HG03196 (cell line): ENCODE data around the gene ARHGAP26.
"Not testable (repeated sequence)": the region's sequence is repeated elsewhere in the genome, so short reads cannot be mapped to it uniquely, and the experiment has no call there.

Experiments used
- ATAC-seq: cut with Tn5 transposase; IDR thresholded peaks from one replicate; pipeline ENCODE4 v1.9.1; 2021; ENCODE audit not compliant: unreplicated experiment

Gene ARHGAP26

DNA sequence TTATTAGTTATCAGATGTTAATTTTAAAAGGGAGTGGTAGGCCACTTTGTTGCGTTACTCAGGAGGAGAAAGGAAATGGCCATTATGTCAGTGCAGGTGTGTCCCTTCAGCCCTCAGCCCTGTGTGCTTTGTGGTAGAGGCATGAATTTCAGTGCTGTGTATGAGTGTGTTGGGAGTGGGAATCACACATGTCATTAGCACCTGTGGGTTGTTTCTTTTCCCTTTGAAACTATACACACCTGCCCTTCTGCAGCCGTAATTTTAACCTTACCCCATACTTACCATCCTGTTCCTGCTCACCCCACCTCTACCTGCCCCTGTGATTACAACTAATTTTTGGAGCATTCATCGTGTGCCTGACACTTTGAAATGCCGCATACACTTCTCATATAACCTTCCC lies 156.4 kb downstream of the ARHGAP26 start:
- ATAC-seq = no peak

DNA sequence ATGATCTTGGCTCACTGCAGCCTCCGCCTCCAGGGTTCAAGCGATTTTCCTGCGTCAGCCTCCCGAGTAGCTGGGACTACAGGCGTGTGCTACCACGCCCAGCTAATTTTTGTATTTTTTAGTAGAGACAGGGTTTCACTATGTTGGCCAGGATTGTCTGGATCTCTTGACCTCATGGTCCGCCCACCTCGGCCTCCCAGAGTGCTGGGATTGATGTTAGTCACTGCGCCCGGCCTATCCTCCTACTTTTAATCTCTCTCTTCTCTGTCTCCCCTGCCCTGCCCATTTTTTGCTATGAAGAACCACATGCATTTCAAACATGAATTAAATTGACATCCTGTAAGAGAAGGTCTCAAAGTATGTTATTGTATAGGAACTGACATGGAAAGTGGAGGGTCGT lies 158.8 kb downstream of the ARHGAP26 start:
- not testable (repeated sequence) for ATAC-seq

DNA sequence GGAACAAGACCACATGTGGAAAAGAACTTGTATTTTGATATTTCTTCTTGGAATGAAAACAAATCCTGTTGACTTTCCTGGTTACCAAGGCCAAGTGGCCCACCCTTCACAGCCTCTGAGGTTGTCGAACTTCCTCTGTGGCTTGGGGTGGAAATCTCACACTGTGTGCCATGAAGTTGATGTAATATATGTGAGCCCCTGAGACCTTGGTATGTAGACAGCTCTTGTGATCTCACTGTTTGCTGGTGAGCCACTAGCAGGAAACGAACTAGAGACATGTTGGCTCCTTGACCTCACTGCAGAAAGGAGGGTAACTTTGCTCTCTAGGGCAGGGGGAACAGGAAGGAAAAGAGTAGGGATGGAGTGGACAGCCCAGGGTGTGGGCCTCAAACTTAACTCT lies 159.4 kb downstream of the ARHGAP26 start:
- no peak for ATAC-seq

DNA sequence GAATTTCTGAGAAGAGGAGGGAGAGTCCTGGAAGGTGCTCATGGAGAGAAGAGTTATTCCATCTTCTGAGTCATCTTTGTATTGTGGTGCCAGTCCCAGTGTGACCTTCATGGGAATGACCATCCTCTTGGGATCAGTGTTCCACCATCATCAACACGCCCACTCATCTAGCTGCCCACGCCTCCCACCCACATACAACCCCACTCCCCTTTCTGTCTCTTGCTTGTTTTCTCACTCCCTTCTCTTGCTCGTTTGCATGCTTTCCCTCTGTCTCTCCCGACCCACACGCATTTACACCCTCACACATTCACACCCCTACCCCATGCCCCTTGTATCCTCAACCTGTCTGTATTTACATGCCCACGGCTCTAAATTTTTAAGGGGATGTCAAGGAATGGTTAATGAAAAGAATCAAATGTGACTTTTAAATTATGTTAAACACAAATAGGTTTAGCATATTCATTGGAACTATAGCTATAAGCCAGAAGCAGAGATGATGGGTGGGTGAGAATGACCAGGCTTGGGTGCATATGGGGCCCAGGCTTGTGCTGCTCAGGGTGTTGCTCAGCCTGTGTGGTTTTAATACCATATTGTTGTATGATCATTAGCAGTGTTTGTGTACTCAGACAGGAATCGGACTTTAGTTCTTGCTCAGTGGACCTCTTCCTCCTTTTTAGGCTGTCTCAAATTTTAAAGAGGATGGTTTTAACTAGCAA lies 160.4 kb downstream of the ARHGAP26 start:
- no peak for ATAC-seq

DNA sequence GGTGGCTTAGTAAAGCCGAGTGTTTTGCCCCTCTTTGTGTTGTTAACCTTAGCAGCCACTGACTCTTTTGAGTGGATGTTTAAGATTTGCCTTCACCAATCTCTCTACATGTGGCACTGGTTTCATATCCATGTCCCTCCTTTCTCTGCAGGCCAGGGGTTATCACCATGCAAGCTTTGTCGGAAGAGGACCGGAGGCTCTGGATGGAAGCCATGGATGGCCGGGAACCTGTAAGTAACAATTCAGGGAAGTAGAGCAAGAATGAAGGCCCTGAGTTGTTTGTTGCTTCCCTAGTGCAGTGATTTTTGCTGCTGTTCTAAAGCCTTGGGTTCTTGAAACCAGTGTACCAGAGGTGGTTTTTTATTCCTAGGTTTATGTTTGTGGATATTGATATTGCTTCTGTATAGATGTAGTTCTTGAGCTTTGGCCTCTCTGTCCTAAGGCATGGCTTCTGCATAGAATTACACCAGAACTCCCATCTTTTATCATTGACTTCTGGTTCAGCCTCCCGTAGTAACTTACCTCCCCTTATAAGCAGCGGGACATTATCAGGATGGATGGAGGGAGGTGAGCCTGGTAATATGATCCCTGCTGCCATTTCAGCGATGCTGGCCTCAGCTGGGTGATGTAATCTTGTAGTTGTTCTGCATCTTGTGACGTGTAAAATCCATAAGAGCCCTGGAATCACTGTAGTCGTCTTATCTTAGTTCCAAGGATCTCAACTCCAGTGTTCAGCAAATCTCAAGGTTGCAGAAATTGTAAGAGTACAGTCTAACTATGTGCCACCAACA lies 161.9 kb downstream of the ARHGAP26 start:
- ATAC-seq = no peak

DNA sequence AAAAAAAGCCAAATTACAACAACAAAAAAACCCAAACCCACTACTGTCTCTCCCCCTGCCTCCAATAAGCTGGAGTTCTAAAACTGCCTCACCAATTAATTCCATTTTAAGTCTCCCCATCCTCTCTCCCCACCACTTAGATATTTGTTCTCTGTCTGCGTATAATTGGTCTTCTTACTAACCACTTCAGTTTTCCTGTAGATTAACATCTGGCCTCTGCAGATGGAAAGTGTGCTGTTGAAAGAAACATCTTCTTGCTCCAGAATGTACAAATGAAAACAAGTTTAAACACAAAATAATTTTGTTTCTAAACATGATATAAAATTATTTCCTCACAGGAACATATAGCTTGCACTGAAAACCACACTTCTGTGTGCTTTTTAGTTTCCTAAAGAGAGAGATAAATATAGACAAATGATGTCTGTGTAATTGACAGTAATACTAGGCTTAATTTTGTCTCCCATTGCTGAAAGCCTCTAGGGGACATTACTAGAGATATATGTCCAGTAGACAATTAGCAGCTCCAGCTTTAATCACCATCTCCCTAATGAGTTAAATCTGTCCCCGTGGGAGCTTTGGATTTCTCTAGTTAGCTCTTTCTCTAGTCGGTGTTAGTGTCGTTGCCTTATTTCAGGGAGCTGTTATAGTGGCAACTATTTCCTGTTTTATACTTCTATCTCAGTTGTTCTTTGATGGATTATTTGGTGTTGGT lies 164.0 kb downstream of the ARHGAP26 start:
- ATAC-seq = no peak

DNA sequence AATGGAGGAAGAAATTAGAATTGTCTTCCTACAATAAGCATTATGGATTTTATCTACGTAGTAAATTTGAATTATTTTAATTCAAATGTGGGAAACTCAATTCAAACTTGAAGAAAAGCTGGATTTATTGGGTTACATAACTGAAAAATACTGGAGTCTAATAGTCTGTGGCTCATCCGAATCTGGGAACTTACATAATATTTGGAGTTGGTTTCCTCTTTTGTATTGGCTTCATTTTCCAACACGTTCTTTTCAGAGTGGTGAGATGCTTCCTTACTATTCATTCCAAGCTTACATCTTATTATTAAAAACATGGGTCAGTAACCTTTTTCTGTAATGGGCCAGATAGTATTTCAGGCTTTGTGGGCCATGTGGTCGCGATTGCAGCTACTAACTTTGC lies 164.8 kb downstream of the ARHGAP26 start:
- ATAC-seq = no peak

DNA sequence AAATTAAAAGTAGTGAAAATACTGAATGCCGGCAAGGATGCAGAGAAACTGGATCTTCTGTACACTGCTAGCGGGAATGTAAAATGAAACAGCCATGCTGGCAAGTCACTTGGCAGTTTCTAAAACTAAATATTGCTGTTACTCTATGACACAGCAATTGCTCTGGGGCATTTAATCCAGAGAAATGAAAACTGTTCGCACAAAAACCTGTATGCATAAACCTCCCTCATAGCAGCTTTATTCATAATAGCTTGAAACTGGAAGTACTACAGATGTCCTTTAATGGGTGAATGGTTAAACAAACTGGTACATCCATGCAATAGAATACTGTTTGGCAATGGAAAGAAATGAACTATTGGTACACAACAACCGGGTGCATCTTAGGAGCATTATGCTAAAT lies 167.2 kb downstream of the ARHGAP26 start:
- no peak for ATAC-seq

DNA sequence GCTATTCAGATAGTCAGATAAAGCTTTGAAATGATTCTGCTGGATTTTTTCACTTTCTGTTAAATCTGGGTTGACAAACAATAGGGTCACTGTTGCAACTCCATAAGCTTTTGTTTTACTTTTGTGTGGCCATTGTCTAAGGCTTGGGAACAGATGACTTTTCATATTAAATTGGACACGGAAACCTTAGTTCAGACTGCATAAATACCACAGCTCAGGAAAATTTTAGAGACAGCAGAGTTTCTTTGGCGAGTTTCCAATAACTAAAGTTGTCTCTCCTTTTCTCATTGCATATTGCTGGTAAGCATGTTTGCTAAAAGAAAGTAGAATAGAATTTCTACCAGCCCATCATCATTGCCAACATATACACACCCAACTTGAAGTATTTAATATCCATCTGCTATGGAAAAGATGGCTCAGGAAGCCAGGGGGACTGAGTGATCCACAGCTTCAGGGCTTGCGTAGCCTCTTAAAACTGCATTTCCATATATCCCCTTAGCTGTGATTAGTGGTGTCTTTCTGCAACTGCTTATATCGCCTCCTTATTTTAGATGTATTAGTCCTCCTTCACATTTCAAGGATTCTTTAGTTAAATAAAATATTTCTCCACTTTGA lies 168.2 kb downstream of the ARHGAP26 start:
- ATAC-seq = no peak

DNA sequence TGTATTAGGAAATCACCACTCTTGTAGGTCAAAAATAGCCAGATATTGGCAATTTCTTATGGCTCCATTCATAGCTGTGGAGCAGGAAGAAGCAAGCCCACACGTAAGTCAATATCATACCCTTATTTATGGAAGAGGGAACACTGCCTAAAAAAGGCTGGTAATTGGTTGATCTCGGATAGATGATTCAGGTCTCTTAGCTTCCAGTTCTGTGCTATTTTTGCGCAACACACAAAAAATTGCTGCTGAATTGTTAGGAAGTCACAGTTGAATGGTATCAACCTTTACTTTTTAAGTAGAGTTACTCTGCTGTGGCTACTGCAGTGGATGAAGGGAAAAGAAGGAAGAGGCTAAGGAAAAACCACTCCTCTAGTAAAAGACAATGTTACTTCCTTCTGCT lies 168.8 kb downstream of the ARHGAP26 start:
- no peak for ATAC-seq

DNA sequence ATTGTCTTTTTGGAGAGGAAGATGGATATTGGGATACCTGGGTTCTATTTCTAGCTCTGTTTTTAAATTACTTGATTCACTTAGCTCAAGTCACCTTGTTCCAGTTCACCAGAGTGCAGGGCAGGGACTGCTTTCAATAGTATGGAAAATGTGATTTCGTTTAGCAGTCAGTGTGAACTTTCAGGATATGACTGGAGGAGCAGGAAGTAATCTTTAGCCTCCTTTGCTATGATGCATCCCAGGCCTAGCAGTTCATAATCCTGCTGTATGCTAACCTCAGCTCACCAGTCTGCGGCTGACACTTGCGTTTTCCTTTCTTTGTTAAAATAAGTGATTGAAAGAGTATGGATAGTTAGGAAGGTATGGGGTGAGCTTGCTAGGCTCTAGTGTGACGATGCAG lies 169.7 kb downstream of the ARHGAP26 start:
- ATAC-seq = no peak

DNA sequence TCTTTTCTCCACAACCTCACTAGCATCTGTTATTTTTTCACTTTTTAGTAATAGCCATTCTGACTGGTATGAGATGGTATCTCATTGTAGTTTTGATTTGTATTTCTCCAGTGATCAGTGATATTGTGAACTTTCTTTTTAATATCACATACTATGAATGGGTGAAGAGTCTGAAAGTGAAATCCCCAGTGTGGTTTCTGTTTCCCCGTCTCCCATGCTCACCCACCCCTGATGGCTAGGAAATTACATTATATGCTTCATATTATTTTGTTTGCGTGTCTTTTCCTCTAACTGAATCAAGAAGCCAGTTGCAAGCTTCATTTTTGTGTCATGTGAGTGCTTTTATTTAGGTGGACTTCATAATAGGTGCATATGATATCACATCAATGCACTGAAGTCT lies 171.1 kb downstream of the ARHGAP26 start:
- ATAC-seq = no peak

DNA sequence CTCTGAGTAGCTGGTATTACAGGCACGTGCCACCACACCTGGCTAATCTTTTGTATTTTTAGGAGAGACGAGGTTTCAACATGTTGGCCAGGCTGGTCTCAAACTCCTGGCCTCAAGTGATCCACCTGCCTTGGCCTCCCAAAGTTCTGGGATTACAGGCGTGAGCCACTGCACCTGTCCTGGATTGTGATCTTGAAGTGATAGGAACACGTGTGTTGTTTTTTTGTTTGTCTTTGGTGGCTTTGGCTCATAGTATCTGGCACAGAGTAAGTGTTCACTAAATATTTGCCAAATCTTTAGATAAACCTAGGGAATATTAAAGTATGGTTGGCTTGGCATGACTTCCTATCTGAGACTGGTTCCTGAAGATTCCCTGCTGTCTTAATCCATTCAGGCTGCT lies 172.7 kb downstream of the ARHGAP26 start:
- no peak for ATAC-seq

DNA sequence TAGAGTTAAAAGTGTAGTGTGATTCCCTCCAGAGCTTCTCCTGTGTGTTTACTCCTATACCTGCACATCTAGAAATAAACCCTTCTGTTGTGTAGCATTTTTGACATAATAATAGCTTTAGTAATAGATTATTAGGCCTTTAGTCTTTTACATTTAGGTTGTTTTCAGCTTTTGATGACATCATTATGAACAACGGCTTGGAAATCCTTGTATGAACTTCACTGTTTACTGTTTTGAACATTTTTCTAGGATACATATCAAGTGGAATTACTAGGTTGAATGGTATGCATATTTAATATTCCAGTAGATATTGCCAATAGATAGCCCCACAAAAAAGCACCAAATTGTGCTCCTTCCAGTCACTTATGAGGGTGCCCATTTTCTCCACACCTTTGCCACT lies 174.0 kb downstream of the ARHGAP26 start:
- no peak for ATAC-seq

DNA sequence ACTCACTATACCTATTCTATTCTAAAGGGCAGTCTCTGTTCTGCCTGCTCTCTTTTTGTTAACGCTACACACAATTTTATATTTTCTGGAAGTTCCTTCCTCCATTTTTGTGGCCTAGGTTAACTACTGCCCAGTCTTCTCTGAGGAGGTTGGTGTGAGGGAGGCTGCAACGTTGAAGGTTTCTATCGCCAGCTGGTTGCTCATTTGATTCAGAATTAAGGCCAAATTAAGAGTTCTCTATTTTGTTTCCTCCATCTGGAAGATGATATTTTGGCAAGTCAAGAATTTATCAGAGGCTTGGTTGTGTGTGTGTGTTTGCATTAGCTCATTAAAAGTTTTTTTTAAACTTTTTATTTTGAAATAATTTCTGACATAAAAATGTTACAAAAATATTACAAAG lies 175.1 kb downstream of the ARHGAP26 start:
- no peak for ATAC-seq

DNA sequence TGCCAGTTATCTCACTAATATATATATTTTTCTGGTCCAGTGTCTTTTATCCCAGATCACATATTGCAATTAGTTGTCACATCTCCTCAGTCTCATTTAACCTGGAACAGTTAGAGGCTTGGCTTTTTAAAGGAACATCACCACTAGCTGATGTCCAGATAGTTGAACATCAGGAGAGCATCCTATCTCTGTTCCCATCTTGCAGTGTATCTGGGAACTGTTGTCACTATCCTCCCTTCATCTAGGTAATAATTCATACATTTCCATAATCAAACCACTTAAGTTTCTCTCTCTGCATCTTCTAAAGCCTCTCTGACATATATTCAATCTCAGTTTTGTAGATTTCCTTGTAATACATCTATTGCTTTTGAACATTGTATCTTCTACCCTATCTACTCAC lies 175.7 kb downstream of the ARHGAP26 start:
- ATAC-seq = no peak

DNA sequence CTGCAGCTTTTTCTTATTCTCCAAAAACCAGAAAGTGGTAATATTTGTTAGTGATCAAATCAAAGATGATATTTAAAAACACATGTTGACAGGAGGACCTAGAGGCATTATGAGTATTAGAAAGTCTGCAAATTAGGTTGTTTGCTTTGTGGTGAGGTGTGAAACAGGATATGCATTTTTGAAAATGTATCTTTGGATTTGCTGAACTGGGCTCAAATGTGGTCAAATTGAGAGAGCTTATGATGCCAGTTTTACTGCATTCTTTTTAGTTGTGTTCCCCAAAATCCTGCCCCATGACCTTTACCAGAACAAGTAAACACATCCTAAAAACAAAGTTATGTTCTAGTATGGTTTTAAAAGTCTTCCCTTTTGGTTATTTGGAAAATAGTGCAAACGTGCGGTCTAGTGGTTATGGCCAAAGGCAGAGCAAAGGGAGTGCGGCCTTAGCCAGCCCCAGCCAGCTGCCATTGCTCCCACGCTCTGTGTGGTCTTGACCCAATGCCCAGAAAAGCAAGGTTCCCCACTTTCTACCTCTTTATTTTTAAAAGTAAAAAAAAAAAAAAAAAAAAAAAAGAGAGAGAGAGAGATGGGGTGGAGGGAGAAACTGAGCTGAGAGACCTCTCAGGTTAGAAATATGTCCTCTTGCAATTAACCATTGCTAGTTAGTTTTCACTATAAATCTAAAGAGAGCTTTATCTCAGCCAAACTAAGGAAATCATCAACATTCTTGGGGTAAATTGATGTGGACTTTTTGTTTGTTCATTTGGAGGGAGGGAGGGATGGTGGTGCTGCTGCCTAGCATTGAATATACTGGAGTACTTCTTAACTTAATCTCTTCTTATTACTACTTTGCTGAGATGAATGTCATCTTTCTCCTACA lies 176.6 kb downstream of the ARHGAP26 start:
- ATAC-seq = no peak

DNA sequence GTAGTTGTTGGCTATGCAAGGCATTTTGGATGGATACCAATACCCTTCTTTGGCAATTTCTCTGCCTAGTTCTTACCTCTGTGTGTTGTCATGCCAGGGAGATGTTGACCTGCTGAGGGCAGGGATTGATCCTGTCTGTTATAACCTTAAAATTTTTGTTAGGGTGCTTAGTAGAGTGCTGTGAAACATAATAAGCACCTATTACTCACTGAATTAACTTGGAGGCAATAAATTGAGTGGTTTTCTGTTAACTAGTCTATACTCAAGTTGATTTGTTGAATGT lies 177.2 kb downstream of the ARHGAP26 start:
- no peak for ATAC-seq

DNA sequence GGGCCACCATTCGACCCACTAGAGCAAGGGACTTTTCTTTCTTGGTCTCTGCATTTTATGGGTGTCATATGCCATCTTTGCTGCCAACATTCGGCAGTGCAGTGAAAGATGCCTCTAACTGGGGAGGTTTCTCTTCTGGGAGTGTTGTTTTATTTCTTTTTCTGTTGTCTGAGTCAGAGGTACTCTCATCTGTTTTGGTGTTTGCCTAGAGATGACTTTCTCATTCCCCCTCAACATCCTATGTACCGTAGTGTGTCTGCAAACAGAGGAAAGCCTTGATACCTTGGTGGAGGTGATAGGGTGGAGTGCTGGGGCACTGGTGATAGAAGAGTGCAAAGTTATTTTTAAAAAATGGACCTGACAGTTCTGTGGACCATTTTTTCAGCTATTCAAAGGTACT lies 182.1 kb downstream of the ARHGAP26 start:
- ATAC-seq = no peak

DNA sequence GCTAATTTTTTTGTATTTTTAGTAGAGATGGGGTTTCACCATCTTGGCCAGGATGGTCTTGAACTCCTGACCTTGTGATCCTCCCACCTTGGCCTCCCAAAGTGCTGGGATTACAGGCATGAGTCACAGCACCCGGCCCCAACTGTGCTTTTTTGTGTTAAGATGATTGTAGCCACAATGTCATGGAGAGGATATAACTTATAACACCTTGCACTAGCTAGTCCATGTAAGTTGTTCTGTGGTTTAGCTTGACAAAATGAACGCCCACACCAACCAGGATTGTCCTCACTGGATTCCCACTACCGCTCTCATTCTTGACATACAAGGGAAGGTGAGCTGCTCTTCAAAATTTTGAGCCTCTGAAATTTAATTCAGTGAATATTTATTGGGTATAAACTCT lies 182.7 kb downstream of the ARHGAP26 start:
- ATAC-seq = not testable (repeated sequence)

DNA sequence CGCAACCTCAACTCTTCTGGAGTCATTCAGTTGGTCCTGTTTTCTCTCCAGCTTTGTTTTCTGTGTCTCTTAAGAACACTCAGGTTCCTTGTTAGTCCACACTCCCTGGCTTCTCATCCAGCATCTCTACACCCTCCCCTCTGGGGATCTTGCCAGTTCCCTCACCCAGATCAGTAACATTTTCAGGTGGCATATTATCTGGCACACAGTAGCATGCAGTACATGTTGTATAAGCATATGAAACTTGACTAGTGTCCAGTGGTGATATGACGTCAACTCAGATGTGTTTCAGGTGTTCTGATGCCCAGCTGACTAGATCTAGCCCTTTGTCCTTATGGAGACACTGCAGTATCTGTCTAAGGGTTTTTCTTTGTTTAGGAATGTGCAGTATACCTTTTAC lies 184.3 kb downstream of the ARHGAP26 start:
- no peak for ATAC-seq
